ENCODE data around the gene PMPCA.
"Not testable (repeated sequence)": the region's sequence is repeated elsewhere in the genome, so short reads cannot be mapped to it uniquely, and the experiment has no call there.

The PMPCA gene

DNA sequence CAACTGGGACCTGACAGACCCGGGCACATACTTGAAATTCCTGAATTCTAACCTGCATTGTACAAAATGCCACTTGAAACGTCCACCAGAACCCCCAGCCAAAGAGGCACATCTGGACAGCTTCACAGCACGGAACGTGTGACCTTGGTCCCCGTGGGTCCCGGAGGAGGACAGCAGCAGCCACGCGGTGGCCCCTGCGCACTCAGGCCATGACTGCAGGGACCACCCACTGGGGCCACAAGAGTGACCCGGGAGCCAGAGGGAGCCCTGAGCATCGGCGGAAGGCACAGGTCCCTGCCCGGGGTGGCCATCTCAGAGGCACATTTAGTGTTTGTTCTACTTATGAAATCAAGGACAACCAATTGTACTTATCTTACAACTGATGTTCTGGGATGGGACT, 8.4 kb upstream of the PMPCA start:
- Histone ChIP-seq H3K36me3 (replicated peaks) (peaks cover 48% of the 10 kb centered on the region), H3K27ac (no peak overlapping the region), H3K4me3 (ENCODE audit: low read depth, low read length) (no peak overlapping the region), H3K27me3 (replicated peaks) (no peaks in the 10 kb centered on the region)
- TF ChIP-seq, protein P1, sequence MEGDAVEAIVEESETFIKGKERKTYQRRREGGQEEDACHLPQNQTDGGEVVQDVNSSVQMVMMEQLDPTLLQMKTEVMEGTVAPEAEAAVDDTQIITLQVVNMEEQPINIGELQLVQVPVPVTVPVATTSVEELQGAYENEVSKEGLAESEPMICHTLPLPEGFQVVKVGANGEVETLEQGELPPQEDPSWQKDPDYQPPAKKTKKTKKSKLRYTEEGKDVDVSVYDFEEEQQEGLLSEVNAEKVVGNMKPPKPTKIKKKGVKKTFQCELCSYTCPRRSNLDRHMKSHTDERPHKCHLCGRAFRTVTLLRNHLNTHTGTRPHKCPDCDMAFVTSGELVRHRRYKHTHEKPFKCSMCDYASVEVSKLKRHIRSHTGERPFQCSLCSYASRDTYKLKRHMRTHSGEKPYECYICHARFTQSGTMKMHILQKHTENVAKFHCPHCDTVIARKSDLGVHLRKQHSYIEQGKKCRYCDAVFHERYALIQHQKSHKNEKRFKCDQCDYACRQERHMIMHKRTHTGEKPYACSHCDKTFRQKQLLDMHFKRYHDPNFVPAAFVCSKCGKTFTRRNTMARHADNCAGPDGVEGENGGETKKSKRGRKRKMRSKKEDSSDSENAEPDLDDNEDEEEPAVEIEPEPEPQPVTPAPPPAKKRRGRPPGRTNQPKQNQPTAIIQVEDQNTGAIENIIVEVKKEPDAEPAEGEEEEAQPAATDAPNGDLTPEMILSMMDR (IDR thresholded peaks at IDR 0.05; ENCODE audit: low read depth, low read length, missing control alignments) = no peak
- no peak for DNase-seq
- in situ Hi-C loops (cut with HindIII; ENCODE audit: low pct_ligation_motif_present, low sequenced_read_pairs) = no loop called here

GRCh38 chr9:136403538-136403914, 6.9 kb upstream of the PMPCA start:
- Histone ChIP-seq H3K27ac (no peak overlapping the region), H3K27me3 (replicated peaks) (no peaks in the 10 kb centered on the region), H3K4me3 (ENCODE audit: low read depth, low read length) (no peak overlapping the region), H3K36me3 (replicated peaks) (peaks cover 45% of the 10 kb centered on the region)
- in situ Hi-C loops (cut with HindIII; ENCODE audit: low pct_ligation_motif_present, low sequenced_read_pairs) = no loop called here
- no peak for DNase-seq
- TF ChIP-seq, protein P1 (IDR thresholded peaks at IDR 0.05; ENCODE audit: low read depth, low read length, missing control alignments) = no peak

GRCh38 chr9:136403915-136404800, 6.3 kb upstream of the PMPCA start:
- in situ Hi-C loops (cut with HindIII; ENCODE audit: low pct_ligation_motif_present, low sequenced_read_pairs) = no loop called here
- no peak for DNase-seq
- TF ChIP-seq, protein P1 (IDR thresholded peaks at IDR 0.05; ENCODE audit: low read depth, low read length, missing control alignments) = no peak
- Histone ChIP-seq H3K27ac (no peak overlapping the region), H3K4me3 (ENCODE audit: low read depth, low read length) (no peak overlapping the region), H3K36me3 (replicated peaks) (peaks cover 45% of the 10 kb centered on the region), H3K27me3 (replicated peaks) (no peaks in the 10 kb centered on the region)

DNA sequence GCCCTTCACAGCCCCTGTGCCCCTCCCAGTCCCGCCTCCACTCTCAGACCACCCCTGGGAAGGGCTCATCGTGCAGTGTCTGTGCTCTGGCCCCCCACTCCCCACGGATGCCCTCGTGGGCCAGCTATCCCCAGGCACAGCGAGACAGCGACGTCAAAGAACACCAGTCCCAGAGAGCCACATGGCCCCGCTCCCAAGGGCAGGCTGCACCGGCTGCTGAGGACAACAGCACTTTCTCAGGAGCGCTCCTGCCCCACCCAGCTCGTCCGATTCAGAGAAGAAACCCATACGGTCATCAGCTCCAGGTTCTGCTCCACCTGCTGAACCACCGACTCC, 5.7 kb upstream of the PMPCA start:
- TF ChIP-seq, protein P1 (IDR thresholded peaks at IDR 0.05; ENCODE audit: low read depth, low read length, missing control alignments) = no peak
- Histone ChIP-seq H3K36me3 (replicated peaks) (peaks cover 45% of the 10 kb centered on the region), H3K4me3 (ENCODE audit: low read depth, low read length) (no peak overlapping the region), H3K27me3 (replicated peaks) (no peaks in the 10 kb centered on the region), H3K27ac (no peak overlapping the region)
- DNase-seq = no peak
- in situ Hi-C loops (cut with HindIII; ENCODE audit: low pct_ligation_motif_present, low sequenced_read_pairs) = no loop called here

GRCh38 chr9:136405481-136405880, 5.0 kb upstream of the PMPCA start:
- Histone ChIP-seq H3K27me3 (replicated peaks) (no peaks in the 10 kb centered on the region), H3K36me3 (replicated peaks) (peaks cover 45% of the 10 kb centered on the region), H3K27ac (no peak overlapping the region), H3K4me3 (ENCODE audit: low read depth, low read length) (no peak overlapping the region)
- in situ Hi-C loops (cut with HindIII; ENCODE audit: low pct_ligation_motif_present, low sequenced_read_pairs) = no loop called here
- TF ChIP-seq, protein P1 (IDR thresholded peaks at IDR 0.05; ENCODE audit: low read depth, low read length, missing control alignments) = no peak
- no peak for DNase-seq

DNA sequence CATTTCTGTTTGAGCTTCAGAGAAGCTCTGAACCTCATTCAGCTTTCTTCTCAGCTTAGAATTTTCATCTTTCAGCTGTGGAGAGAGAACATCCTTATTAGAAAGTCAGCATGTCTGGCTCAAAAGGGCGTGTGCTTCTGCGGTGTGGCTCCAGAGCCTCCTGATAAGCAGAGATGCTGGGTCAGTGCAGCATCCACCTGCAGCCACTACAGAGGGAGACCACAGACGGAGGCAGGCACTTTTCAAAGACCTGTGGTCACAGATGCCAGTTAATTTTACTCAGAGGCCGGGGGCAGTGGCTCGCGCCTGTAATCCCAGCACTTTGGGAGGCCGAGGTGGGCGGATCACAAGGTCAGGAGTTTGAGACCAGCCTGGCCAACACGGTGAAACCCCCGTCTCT, 4.6 kb upstream of the PMPCA start:
- in situ Hi-C loops (cut with HindIII; ENCODE audit: low pct_ligation_motif_present, low sequenced_read_pairs); DNase-seq; H3K27me3 ChIP-seq (replicated peaks); H3K27ac ChIP-seq; H3K4me3 ChIP-seq (ENCODE audit: low read depth, low read length): not testable (repeated sequence)
- H3K36me3 ChIP-seq (replicated peaks) = peaks cover 45% of the 10 kb centered on the region

- H3K4me3 ChIP-seq (ENCODE audit: low read depth, low read length); in situ Hi-C loops (cut with HindIII; ENCODE audit: low pct_ligation_motif_present, low sequenced_read_pairs); DNase-seq; H3K27ac ChIP-seq; H3K27me3 ChIP-seq (replicated peaks): not testable (repeated sequence)
- peaks cover 41% of the 10 kb centered on the region for H3K36me3 ChIP-seq (replicated peaks)
Measured at GRCh38 chr9:136407061-136407460, 3.4 kb upstream of the PMPCA start.
